SJSA1 (cell line): ENCODE results near the gene PPFIBP1. TPM values are rescaled to one million over a fixed set of nuclear protein-coding genes. Genes with fewer than 3 reads are reported as not detected.
A peak's percentile ranks its signal among the peaks of the same experiment; 100 is the strongest.
"Not testable (repeated sequence)": the region's sequence is repeated elsewhere in the genome, so short reads cannot be mapped to it uniquely, and the experiment has no call there.

Source experiments
- DNase-seq, 2 experiments: peaks; one replicate each; pipeline ENCODE4 v3.0.0-alpha.2; 2015 to 2020; ENCODE audit warnings: low spot score in 2 of 2, low read depth in 1 of 2
- H3K27ac ChIP-seq: fragments of 250-450 bp; sonication (Bioruptor Pico); 2 replicates; pipeline ENCODE4 v1.5.1; 2020; ENCODE audit warnings: mild to moderate bottlenecking, moderate library complexity
- H3K27me3 ChIP-seq: fragments of 250-450 bp; sonication (Bioruptor Pico); replicated peaks from 2 replicates; pipeline ENCODE4 v1.5.1; 2020; ENCODE audit warnings: mild to moderate bottlenecking, moderate library complexity
- H3K36me3 ChIP-seq: fragments of 250-450 bp; sonication (Bioruptor Pico); 2 replicates; pipeline ENCODE4 v1.5.1; 2020; ENCODE audit warnings: mild to moderate bottlenecking
- H3K4me1 ChIP-seq: fragments of 250-450 bp; sonication (Bioruptor Pico); replicated peaks from 2 replicates; pipeline ENCODE4 v1.6.1; 2021; ENCODE audit warnings: mild to moderate bottlenecking
- H3K4me3 ChIP-seq: fragments of 250-450 bp; sonication (Bioruptor Pico); 2 replicates; pipeline ENCODE4 v1.5.1; 2020; ENCODE audit warnings: mild to moderate bottlenecking
- H3K9me3 ChIP-seq: fragments of 250-450 bp; sonication (Bioruptor Pico); replicated peaks from 2 replicates; pipeline ENCODE4 v1.5.1; 2020; ENCODE audit warnings: mild to moderate bottlenecking
- total RNA-seq: library from RNA; depleted of rRNA; stranded (reverse); fragments of >200 nt; shearing (Covaris generic); gene quantifications from 2 replicates; pipeline ENCODE4 v1.2.3, GENCODE V29; 2014

PPFIBP1 gene
- total RNA-seq, 1 experiment from 2014 or later, result 52.9 TPM

GRCh38 chr12:27585739-27586265 lies 61.8 kb downstream of the PPFIBP1 start:
- H3K36me3 ChIP-seq, result peaks cover 10% of the 10 kb centered on the region; the same call in 1 of the 2 replicates
- no peak overlapping the region for H3K27ac ChIP-seq
- no peaks in the 10 kb centered on the region for H3K27me3 ChIP-seq
- no peak for DNase-seq
- H3K4me1 ChIP-seq, result peaks cover 18% of the 10 kb centered on the region
- no peaks in the 10 kb centered on the region for H3K9me3 ChIP-seq
- H3K4me3 ChIP-seq, result no peak overlapping the region

- DNase-seq, H3K4me3 ChIP-seq, H3K9me3 ChIP-seq, H3K36me3 ChIP-seq, H3K4me1 ChIP-seq, H3K27ac ChIP-seq, H3K27me3 ChIP-seq: not testable (repeated sequence)
These were observed 64.2 kb downstream of the PPFIBP1 start for GRCh38 chr12:27588075-27588730.

GRCh38 chr12:27588776-27589175 lies 64.8 kb downstream of the PPFIBP1 start:
- H3K27me3 ChIP-seq, result no peaks in the 10 kb centered on the region
- H3K4me3 ChIP-seq, result no peak overlapping the region
- no peaks in the 10 kb centered on the region for H3K9me3 ChIP-seq
- H3K4me1 ChIP-seq, result peaks cover under 1% of the 10 kb centered on the region
- no peak overlapping the region for H3K27ac ChIP-seq
- no peak for DNase-seq
- peaks cover 5% of the 10 kb centered on the region; the same call in 1 of the 2 replicates for H3K36me3 ChIP-seq

- H3K4me3 ChIP-seq, result no peak overlapping the region
These were observed 65.4 kb downstream of the PPFIBP1 start for GRCh38 chr12:27589419-27589818.

GRCh38 chr12:27591698-27592097 lies 67.7 kb downstream of the PPFIBP1 start:
- DNase-seq, H3K27me3 ChIP-seq, H3K4me1 ChIP-seq, H3K4me3 ChIP-seq, H3K9me3 ChIP-seq, H3K36me3 ChIP-seq, H3K27ac ChIP-seq: not testable (repeated sequence)

More at GRCh38 chr12:27589419-27589818, 65.4 kb downstream of the PPFIBP1 start:
- Histone ChIP-seq H3K27me3 (no peaks in the 10 kb centered on the region), H3K36me3 (no peaks in the 10 kb centered on the region), H3K4me1 (no peaks in the 10 kb centered on the region), H3K9me3 (no peaks in the 10 kb centered on the region), H3K27ac (no peak overlapping the region)
- DNase-seq, result no peak

GRCh38 chr12:27592548-27592947 lies 68.5 kb downstream of the PPFIBP1 start:
- Histone ChIP-seq H3K4me3 (no peak overlapping the region), H3K27me3 (no peaks in the 10 kb centered on the region), H3K36me3 (no peaks in the 10 kb centered on the region), H3K4me1 (peaks cover 5% of the 10 kb centered on the region; the same call in 1 of the 2 replicates), H3K27ac (no peak overlapping the region), H3K9me3 (no peaks in the 10 kb centered on the region)
- no peak for DNase-seq

- DNase-seq, result no peak
- Histone ChIP-seq H3K4me3 (no peak overlapping the region), H3K27ac (no peak overlapping the region), H3K27me3 (no peaks in the 10 kb centered on the region), H3K36me3 (no peaks in the 10 kb centered on the region), H3K4me1 (peaks cover 5% of the 10 kb centered on the region; the same call in 1 of the 2 replicates), H3K9me3 (no peaks in the 10 kb centered on the region; the same call in 1 of the 2 replicates)
These were observed 69.3 kb downstream of the PPFIBP1 start for GRCh38 chr12:27593266-27593665.

GRCh38 chr12:27595231-27595642 lies 71.2 kb downstream of the PPFIBP1 start:
- H3K36me3 ChIP-seq, result no peaks in the 10 kb centered on the region
- H3K9me3 ChIP-seq, result no peaks in the 10 kb centered on the region; the same call in 1 of the 2 replicates
- H3K27me3 ChIP-seq, result no peaks in the 10 kb centered on the region
- 0 out of 2 replicates have a peak overlapping the region, but pooled peaks have one; percentile 18 for H3K27ac ChIP-seq
- DNase-seq, result peak in 1 of 2 experiments; percentile 45
- H3K4me3 ChIP-seq, result no peak overlapping the region
- peaks cover 5% of the 10 kb centered on the region; the same call in 1 of the 2 replicates for H3K4me1 ChIP-seq

- not testable (repeated sequence) for H3K4me1 ChIP-seq, H3K27me3 ChIP-seq, H3K36me3 ChIP-seq, H3K27ac ChIP-seq, H3K4me3 ChIP-seq, H3K9me3 ChIP-seq, DNase-seq
These were observed 74.9 kb downstream of the PPFIBP1 start for GRCh38 chr12:27598866-27599265.

- not testable (repeated sequence) for H3K4me1 ChIP-seq, H3K27me3 ChIP-seq, H3K36me3 ChIP-seq, H3K4me3 ChIP-seq, H3K9me3 ChIP-seq, DNase-seq, H3K27ac ChIP-seq
These were observed 77.2 kb downstream of the PPFIBP1 start for GRCh38 chr12:27601056-27601828.

- DNase-seq, result no peak
- Histone ChIP-seq H3K4me1 (peaks cover 5% of the 10 kb centered on the region), H3K4me3 (no peak overlapping the region), H3K9me3 (no peaks in the 10 kb centered on the region; the same call in 1 of the 2 replicates), H3K27ac (no peak overlapping the region), H3K36me3 (no peaks in the 10 kb centered on the region), H3K27me3 (no peaks in the 10 kb centered on the region)
These were observed 78.5 kb downstream of the PPFIBP1 start for GRCh38 chr12:27602516-27602915.

- H3K4me1 ChIP-seq, result peaks cover 17% of the 10 kb centered on the region
- DNase-seq, result no peak
These were observed 80.4 kb downstream of the PPFIBP1 start for GRCh38 chr12:27604431-27604830.

GRCh38 chr12:27606986-27607385 lies 83.0 kb downstream of the PPFIBP1 start:
- H3K9me3 ChIP-seq, result no peaks in the 10 kb centered on the region
- H3K4me1 ChIP-seq, result peaks cover 27% of the 10 kb centered on the region
- no peaks in the 10 kb centered on the region for H3K36me3 ChIP-seq
- no peak for DNase-seq
- no peak overlapping the region for H3K27ac ChIP-seq
- H3K27me3 ChIP-seq, result no peaks in the 10 kb centered on the region
- no peak overlapping the region for H3K4me3 ChIP-seq

More at GRCh38 chr12:27604431-27604830, 80.4 kb downstream of the PPFIBP1 start:
- no peaks in the 10 kb centered on the region for H3K36me3 ChIP-seq
- no peaks in the 10 kb centered on the region for H3K9me3 ChIP-seq
- H3K27ac ChIP-seq, result no peak overlapping the region
- H3K4me3 ChIP-seq, result no peak overlapping the region
- no peaks in the 10 kb centered on the region for H3K27me3 ChIP-seq

GRCh38 chr12:27607591-27607990 lies 83.6 kb downstream of the PPFIBP1 start:
- H3K4me1 ChIP-seq, result peaks cover 22% of the 10 kb centered on the region
- no peak overlapping the region for H3K27ac ChIP-seq
- no peaks in the 10 kb centered on the region for H3K36me3 ChIP-seq
- H3K9me3 ChIP-seq, result no peaks in the 10 kb centered on the region
- H3K4me3 ChIP-seq, result no peak overlapping the region
- no peaks in the 10 kb centered on the region for H3K27me3 ChIP-seq
- DNase-seq, result no peak
